Left ventricle myocardium inferior (tissue), 1 donor: ENCODE measurements around the gene SYCN. TPM values are rescaled to one million over a fixed set of nuclear protein-coding genes. Genes with fewer than 3 reads are reported as not detected.

ENCODE experiments used
- DNase-seq: peaks from one replicate; pipeline ENCODE4 v3.0.0-alpha.2; 2020
- H3K27ac ChIP-seq: fragments of 200-600 bp; replicated peaks from 2 replicates; pipeline ENCODE4 v1.8.0; 2021
- H3K27me3 ChIP-seq: fragments of 200-600 bp; 2 replicates; pipeline ENCODE4 v1.8.0; 2021; ENCODE audit warnings: low read depth
- H3K36me3 ChIP-seq: fragments of 200-600 bp; 2 replicates; pipeline ENCODE4 v1.8.0; 2021
- H3K4me1 ChIP-seq: fragments of 200-600 bp; 2 replicates; pipeline ENCODE4 v1.8.0; 2021
- H3K4me3 ChIP-seq: fragments of 200-600 bp; 2 replicates; pipeline ENCODE4 v1.8.0; 2021; ENCODE audit warnings: mild to moderate bottlenecking, moderate library complexity
- H3K9me3 ChIP-seq: fragments of 200-600 bp; replicated peaks from 2 replicates; pipeline ENCODE4 v1.8.0; 2021
- CTCF ChIP-seq: fragments of 200-600 bp; IDR thresholded peaks from 2 replicates; pipeline ENCODE4 v1.8.0; 2021; ENCODE audit warnings: antibody characterized with exemption, mild to moderate bottlenecking, borderline replicate concordance
- intact Hi-C: fragments of 100-400 bp; cut with micrococcal nuclease; formaldehyde crosslinking; loops from one replicate; pipeline ENCODE4 v1.11.0; 2022
- total RNA-seq: library from RNA; stranded (reverse); fragmentation: NEBNext Ultra II Directional; extraction: Animal tissue kit (Norgen Biotek cat#: 25700); gene quantifications from one replicate; pipeline ENCODE4 v1.2.1, GENCODE V29; 2021
- donor health status: DM: no; HTN: yes; CAD: no; lungs with severe emphysema.

The SYCN gene
- total RNA-seq, 1 donor from 2014 or later = not detected

- intact Hi-C loops = no loop called here
- no peaks in the 10 kb centered on the region for H3K9me3 ChIP-seq
Observed at GRCh38 chr19:39175564-39175963, 28.5 kb downstream of the SYCN start.

DNA sequence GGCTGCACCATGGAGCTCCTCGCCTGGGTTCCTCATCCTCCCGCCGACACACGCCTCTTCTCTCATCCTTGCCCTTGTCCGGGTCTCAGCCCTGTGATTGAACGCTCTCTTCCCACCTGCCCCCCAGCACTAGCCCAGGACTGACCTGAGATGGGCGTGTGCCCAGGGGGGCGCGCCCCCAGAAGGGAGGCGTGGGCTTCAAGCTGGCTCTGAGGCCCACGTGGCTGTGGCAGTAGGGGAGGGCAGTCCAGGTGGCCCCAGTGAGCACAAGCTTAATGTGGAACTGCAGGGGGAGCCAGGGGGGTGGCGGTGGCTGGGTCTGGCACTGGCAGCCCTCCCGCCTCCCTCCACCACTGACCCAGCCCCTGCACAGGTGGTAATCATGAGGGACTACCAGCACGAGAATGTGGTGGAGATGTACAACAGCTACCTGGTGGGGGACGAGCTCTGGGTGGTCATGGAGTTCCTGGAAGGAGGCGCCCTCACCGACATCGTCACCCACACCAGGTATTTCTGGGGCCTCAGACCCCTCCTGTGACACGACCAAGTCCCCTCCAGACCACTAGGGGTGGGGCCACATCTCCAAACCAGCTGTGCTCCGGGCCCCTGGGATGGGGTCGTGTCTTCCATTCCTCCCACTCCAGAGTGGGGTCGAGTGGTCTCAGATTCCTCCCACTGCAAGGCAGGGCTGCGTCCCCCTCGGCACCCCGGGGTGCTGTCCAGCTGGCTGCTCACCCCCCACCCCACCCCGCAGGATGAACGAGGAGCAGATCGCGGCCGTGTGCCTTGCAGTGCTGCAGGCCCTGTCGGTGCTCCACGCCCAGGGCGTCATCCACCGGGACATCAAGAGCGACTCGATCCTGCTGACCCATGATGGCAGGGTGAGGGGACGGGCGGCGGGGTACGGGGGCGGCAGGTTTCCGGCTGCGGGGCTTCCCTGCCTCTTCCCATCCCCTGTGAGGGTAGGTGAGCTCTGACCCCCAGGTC lies 29.2 kb downstream of the SYCN start:
- H3K27me3 ChIP-seq = no peaks in the 10 kb centered on the region
- H3K4me3 ChIP-seq = no peak overlapping the region
- intact Hi-C loops = no loop called here
- H3K36me3 ChIP-seq = peaks cover 54% of the 10 kb centered on the region
- TF ChIP-seq CTCF = no peak
- no peak overlapping the region for H3K27ac ChIP-seq
- H3K9me3 ChIP-seq = no peaks in the 10 kb centered on the region
- H3K4me1 ChIP-seq = no peaks in the 10 kb centered on the region
- no peak for DNase-seq

More at GRCh38 chr19:39175564-39175963, 28.5 kb downstream of the SYCN start:
- Histone ChIP-seq H3K27ac (no peak overlapping the region), H3K4me3 (no peak overlapping the region), H3K27me3 (no peaks in the 10 kb centered on the region), H3K4me1 (no peaks in the 10 kb centered on the region), H3K36me3 (peaks cover 52% of the 10 kb centered on the region)
- DNase-seq = no peak
- TF ChIP-seq CTCF = no peak

DNA sequence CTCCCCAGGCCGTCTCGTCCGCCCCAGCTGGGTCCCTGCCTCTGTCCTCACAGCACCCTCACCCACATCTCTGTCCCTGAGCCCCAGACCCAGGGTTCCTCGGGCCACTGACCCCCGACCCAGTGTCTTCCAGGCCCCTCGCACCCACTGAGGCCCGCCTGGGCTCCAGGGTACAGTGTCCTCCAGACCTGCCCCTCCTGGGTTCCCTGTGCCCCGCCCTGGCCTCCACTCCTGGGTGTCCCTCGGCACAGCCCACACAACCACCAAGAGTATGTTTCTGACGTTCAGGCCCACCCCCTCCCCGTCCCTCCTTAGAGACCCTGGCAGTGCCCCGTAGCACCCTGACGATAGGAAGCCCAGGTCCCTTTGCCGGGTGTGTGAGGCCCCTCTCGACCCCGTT lies 29.9 kb downstream of the SYCN start:
- no peak for TF ChIP-seq CTCF
- Histone ChIP-seq H3K4me3 (no peak overlapping the region), H3K9me3 (no peaks in the 10 kb centered on the region), H3K36me3 (peaks cover 56% of the 10 kb centered on the region), H3K27me3 (no peaks in the 10 kb centered on the region), H3K4me1 (no peaks in the 10 kb centered on the region), H3K27ac (no peak overlapping the region)
- DNase-seq = no peak
- intact Hi-C loops = no loop called here

GRCh38 chr19:39173502-39173991 lies 30.5 kb downstream of the SYCN start:
- H3K36me3 ChIP-seq = peaks cover 52% of the 10 kb centered on the region
- H3K9me3 ChIP-seq = no peaks in the 10 kb centered on the region
- H3K27ac ChIP-seq = no peak overlapping the region
- H3K4me1 ChIP-seq = no peaks in the 10 kb centered on the region
- intact Hi-C loops = no loop called here
- no peak overlapping the region for H3K4me3 ChIP-seq
- TF ChIP-seq CTCF = no peak
- no peak for DNase-seq
- H3K27me3 ChIP-seq = no peaks in the 10 kb centered on the region

GRCh38 chr19:39172700-39173501 lies 31.2 kb downstream of the SYCN start:
- no peaks in the 10 kb centered on the region for H3K4me1 ChIP-seq
- intact Hi-C loops = no loop called here
- no peaks in the 10 kb centered on the region for H3K27me3 ChIP-seq
- TF ChIP-seq CTCF = no peak
- no peak overlapping the region for H3K4me3 ChIP-seq
- H3K36me3 ChIP-seq = peaks cover 46% of the 10 kb centered on the region
- H3K27ac ChIP-seq = no peak overlapping the region
- DNase-seq = no peak
- H3K9me3 ChIP-seq = no peaks in the 10 kb centered on the region
